Calu3 (cell line): ENCODE measurements around the gene SND1. TPM values are rescaled to one million over a fixed set of nuclear protein-coding genes. Genes with fewer than 3 reads are reported as not detected.

Experiments
- BruUV-seq: library from RNA; stranded (reverse); fragments of 400-500 nt; replicated peaks from 2 replicates; lab custom pipeline; 2021; lab: Mats Ljungman, UMichigan
- CTCF ChIA-PET: fragments of 300-600 bp; sonication (Branson Sonifier 250); formaldehyde crosslinking; loops from one replicate; lab custom pipeline; 2022; ENCODE audit warnings: antibody characterized with exemption; lab: Charles Lee
- DNase-seq: peaks from one replicate; pipeline ENCODE4 v3.0.0; 2022
- H3K27ac Mint-ChIP-seq: one replicate; pipeline ENCODE4 v1.8.0; 2022; ENCODE audit warnings: mixed read lengths; ENCODE audit not compliant: unreplicated experiment
- H3K27me3 Mint-ChIP-seq: one replicate; pipeline ENCODE4 v1.8.0; 2022; ENCODE audit warnings: mixed read lengths; ENCODE audit not compliant: unreplicated experiment
- H3K36me3 Mint-ChIP-seq: one replicate; pipeline ENCODE4 v1.8.0; 2022; ENCODE audit warnings: mild to moderate bottlenecking, moderate library complexity, mixed read lengths; ENCODE audit not compliant: insufficient read depth, unreplicated experiment
- H3K4me1 Mint-ChIP-seq: one replicate; pipeline ENCODE4 v1.8.0; 2022; ENCODE audit warnings: mild to moderate bottlenecking, low read depth, mixed read lengths; ENCODE audit not compliant: unreplicated experiment
- H3K4me3 Mint-ChIP-seq: one replicate; pipeline ENCODE4 v1.8.0; 2022; ENCODE audit warnings: mild to moderate bottlenecking, low read depth, moderate library complexity, mixed read lengths; ENCODE audit not compliant: unreplicated experiment
- H3K9me3 Mint-ChIP-seq: one replicate; pipeline ENCODE4 v1.8.0; 2022; ENCODE audit warnings: low read depth, mixed read lengths; ENCODE audit not compliant: unreplicated experiment
- CTCF ChIP-seq: fragments of 200-600 bp; IDR thresholded peaks from one replicate; pipeline ENCODE4 v1.8.0; 2022; ENCODE audit warnings: antibody characterized with exemption; ENCODE audit not compliant: unreplicated experiment
- intact Hi-C: fragments of 100-400 bp; cut with micrococcal nuclease; formaldehyde crosslinking; loops from one replicate; pipeline ENCODE4 v1.10.0; 2022; ENCODE audit not compliant: unreplicated experiment
- total RNA-seq: library from RNA; stranded (reverse); gene quantifications from 2 replicates; pipeline ENCODE4 v1.2.3, GENCODE V29; 2022

SND1 gene
- total RNA-seq, 1 experiment from 2014 or later = 205 TPM

- no peak for DNase-seq
- intact Hi-C loops = no loop called here
- Mint-ChIP-seq H3K4me3 (no peak overlapping the region), H3K9me3 (no peaks in the 10 kb centered on the region), H3K36me3 (peaks cover 14% of the 10 kb centered on the region), H3K27me3 (no peaks in the 10 kb centered on the region), H3K27ac (no peak overlapping the region), H3K4me1 (peaks cover 6% of the 10 kb centered on the region)
- no peak for TF ChIP-seq CTCF
- no TSS peak for BruUV-seq
- CTCF ChIA-PET = no interaction called here
These were observed 346.7 kb downstream of the SND1 start for GRCh38 chr7:127998671-127999070.

DNA sequence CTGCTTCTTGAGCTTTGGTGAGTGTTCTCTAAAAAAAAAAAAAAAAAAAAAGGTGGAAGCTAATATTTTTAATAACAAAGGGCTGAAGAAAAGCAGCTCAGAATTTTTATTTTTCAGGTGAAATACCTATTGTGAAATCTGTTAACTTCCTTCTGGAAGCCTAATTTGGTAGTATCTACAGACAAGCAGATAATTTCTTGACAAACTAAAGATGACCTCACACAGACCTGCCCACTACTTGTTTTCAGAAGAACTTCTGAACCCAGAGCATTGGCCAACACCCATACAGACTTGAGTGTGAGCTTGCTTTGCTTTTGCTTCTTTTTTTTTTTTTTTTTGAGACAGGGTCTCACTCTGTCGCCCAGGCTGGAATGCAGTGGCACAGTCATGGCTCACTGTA, 348.1 kb downstream of the SND1 start:
- TF ChIP-seq CTCF = no peak
- Mint-ChIP-seq H3K9me3 (no peaks in the 10 kb centered on the region), H3K4me3 (no peak overlapping the region), H3K27me3 (no peaks in the 10 kb centered on the region), H3K4me1 (peaks cover 6% of the 10 kb centered on the region), H3K27ac (no peak overlapping the region), H3K36me3 (peaks cover 6% of the 10 kb centered on the region)
- no peak for DNase-seq
- no TSS peak for BruUV-seq
- intact Hi-C loops = no loop called here
- CTCF ChIA-PET = interaction anchor here (0.6 to 1.4 kb wide), 3 partner anchors 10 to 62 kb away, joined by 3 read pairs; no protein-coding TSS in a partner anchor

- H3K27ac Mint-ChIP-seq = no peak overlapping the region
- BruUV-seq = no TSS peak
These were observed 348.9 kb downstream of the SND1 start for GRCh38 chr7:128000854-128001265.

DNA sequence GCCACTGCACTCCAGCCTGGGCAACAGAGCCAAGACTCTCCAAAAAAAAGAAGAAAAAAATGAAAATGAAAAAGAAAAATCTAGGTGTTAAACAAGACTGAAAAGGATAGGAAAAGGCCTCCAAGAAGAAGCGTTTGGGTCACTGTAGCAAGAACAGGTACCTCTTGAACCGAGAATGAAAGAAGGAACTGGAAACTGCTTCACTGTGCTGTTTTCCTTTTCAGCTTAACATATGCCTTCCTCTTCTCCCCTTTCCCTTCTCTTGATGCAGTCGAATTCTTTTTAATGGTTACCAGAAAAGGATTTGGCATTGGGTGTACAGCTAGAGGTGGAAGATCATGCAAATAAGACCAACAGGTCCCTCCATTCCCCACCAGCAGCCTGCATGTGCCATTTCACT, 351.2 kb downstream of the SND1 start:
- no peaks in the 10 kb centered on the region for H3K36me3 Mint-ChIP-seq
- no peak overlapping the region for H3K27ac Mint-ChIP-seq

More at GRCh38 chr7:128000854-128001265, 348.9 kb downstream of the SND1 start:
- no peaks in the 10 kb centered on the region for H3K27me3 Mint-ChIP-seq
- TF ChIP-seq CTCF = no peak
- no peaks in the 10 kb centered on the region for H3K9me3 Mint-ChIP-seq
- CTCF ChIA-PET = interaction anchor here (0.7 to 1.4 kb wide), 2 partner anchors 9 to 39 kb away, joined by 3 read pairs; no protein-coding TSS in a partner anchor
- H3K4me1 Mint-ChIP-seq = peaks cover 6% of the 10 kb centered on the region
- DNase-seq = no peak
- no peak overlapping the region for H3K4me3 Mint-ChIP-seq
- intact Hi-C loops = no loop called here
- peaks cover 6% of the 10 kb centered on the region for H3K36me3 Mint-ChIP-seq

More for the DNA sequence above, 351.2 kb downstream of the SND1 start:
- Mint-ChIP-seq H3K4me1 (no peaks in the 10 kb centered on the region), H3K9me3 (no peaks in the 10 kb centered on the region), H3K27me3 (no peaks in the 10 kb centered on the region), H3K4me3 (no peak overlapping the region)
- no peak for TF ChIP-seq CTCF
- intact Hi-C loops = no loop called here
- CTCF ChIA-PET = interaction anchor here (0.6 to 0.7 kb wide), 3 partner anchors 24 to 751 kb away, joined by 3 to 4 read pairs (median 3); no protein-coding TSS in a partner anchor
- no peak for DNase-seq
- no TSS peak for BruUV-seq
